IMR-90 (cell line): ENCODE results near the gene ARHGEF7. TPM values are rescaled to one million over a fixed set of nuclear protein-coding genes. Genes with fewer than 3 reads are reported as not detected.

Experiments used
- ATAC-seq: fragments of 200-7000 bp; cut with Tn5 transposase; 2 replicates; pipeline ENCODE4 v1.9.1; 2020; ENCODE audit warnings: low read depth, mild to moderate bottlenecking, moderate library complexity
- BruUV-seq: library from RNA; stranded (reverse); fragments of 400-500 nt; replicated peaks from 2 replicates; lab custom pipeline; 2021; lab: Mats Ljungman, UMichigan
- CTCF ChIA-PET: fragments of 300-600 bp; formaldehyde crosslinking; extraction: SDS; loops from one replicate; lab custom pipeline; 2021; ENCODE audit warnings: antibody characterized with exemption; lab: Yijun Ruan, JAX
- POLR2A ChIA-PET: fragments of 300-600 bp; sonication (Branson Sonifier 250); formaldehyde crosslinking; loops from one replicate; lab custom pipeline; 2022; ENCODE audit warnings: antibody characterized with exemption; ENCODE audit not compliant: unreplicated experiment; lab: Charles Lee
- DNase-seq: peaks from one replicate; pipeline ENCODE4 v3.0.0; 2013
- H2AFZ ChIP-seq: replicated peaks from 2 replicates; pipeline ENCODE3; 2013; ENCODE audit warnings: low read length, mild to moderate bottlenecking; ENCODE audit not compliant: poor library complexity
- H2AK5ac ChIP-seq: 2 replicates; pipeline ENCODE4 v1.6.1; 2013; ENCODE audit warnings: low read depth, low read length, inconsistent platforms
- H2AK9ac ChIP-seq: replicated peaks from 2 replicates; pipeline ENCODE3; 2013; ENCODE audit warnings: mild to moderate bottlenecking, low read depth, low read length, moderate library complexity; ENCODE audit not compliant: poor library complexity
- H2BK120ac ChIP-seq: 2 replicates; pipeline ENCODE4 v1.6.1; 2013; ENCODE audit warnings: low read depth, low read length, inconsistent platforms
- H2BK15ac ChIP-seq: 3 replicates; pipeline ENCODE4 v1.6.1; 2013; ENCODE audit warnings: low read depth, low read length, inconsistent platforms
- H2BK20ac ChIP-seq: 2 replicates; pipeline ENCODE4 v1.6.1; 2013; ENCODE audit warnings: low read depth, mild to moderate bottlenecking, inconsistent platforms, low read length, moderate library complexity
- H2BK5ac ChIP-seq: 2 replicates; pipeline ENCODE4 v1.6.1; 2013; ENCODE audit warnings: mild to moderate bottlenecking, low read depth, low read length, inconsistent platforms; ENCODE audit not compliant: poor library complexity, severe bottlenecking
- H3K14ac ChIP-seq: replicated peaks from 2 replicates; pipeline ENCODE4 v1.6.1; 2013; ENCODE audit warnings: low read depth, low read length, inconsistent platforms
- H3K18ac ChIP-seq: 2 replicates; pipeline ENCODE4 v1.6.1; 2013; ENCODE audit warnings: low read depth, low read length, control low read depth
- H3K23ac ChIP-seq: 2 replicates; pipeline ENCODE4 v1.6.1; 2013; ENCODE audit warnings: low read depth, low read length, inconsistent platforms
- H3K27ac ChIP-seq: 2 replicates; pipeline ENCODE4 v1.5.1; 2013; ENCODE audit warnings: mild to moderate bottlenecking, control low read depth, low read length; ENCODE audit not compliant: insufficient read depth
- H3K27me3 ChIP-seq: 2 replicates; pipeline ENCODE4 v1.6.1; 2013; ENCODE audit warnings: low read length; ENCODE audit not compliant: control insufficient read depth, insufficient read depth
- H3K36me3 ChIP-seq: 2 replicates; pipeline ENCODE4 v1.6.1; 2013; ENCODE audit warnings: low read length, mixed read lengths; ENCODE audit not compliant: control insufficient read depth, insufficient read depth
- H3K4ac ChIP-seq: 2 replicates; pipeline ENCODE4 v1.6.1; 2013; ENCODE audit warnings: low read depth, low read length, inconsistent platforms
- H3K4me1 ChIP-seq: 2 replicates; pipeline ENCODE4 v1.6.1; 2013; ENCODE audit warnings: low read length, mixed read lengths; ENCODE audit not compliant: control insufficient read depth, insufficient read depth
- H3K4me2 ChIP-seq: 2 replicates; pipeline ENCODE4 v1.6.1; 2013; ENCODE audit warnings: low read depth, mild to moderate bottlenecking, control low read depth, low read length, moderate library complexity
- H3K4me3 ChIP-seq: 2 replicates; pipeline ENCODE4 v1.5.1; 2013; ENCODE audit warnings: low read depth, mild to moderate bottlenecking, control low read depth, low read length, moderate library complexity; ENCODE audit not compliant: insufficient read depth
- H3K56ac ChIP-seq: 2 replicates; pipeline ENCODE4 v1.6.1; 2013; ENCODE audit warnings: low read length, inconsistent platforms; ENCODE audit not compliant: insufficient read depth; ENCODE audit errors: extremely low read depth
- H3K79me1 ChIP-seq, 2 experiments: 2 replicates each; pipeline ENCODE4 v1.6.1; 2013; ENCODE audit warnings: low read length in 2 of 2, inconsistent platforms in 1 of 2, low read depth in 1 of 2
- H3K9ac ChIP-seq: 2 replicates; pipeline ENCODE4 v1.6.1; 2013; ENCODE audit warnings: low read depth, low read length, control low read depth
- H3K9me1 ChIP-seq: 2 replicates; pipeline ENCODE4 v1.6.1; 2013; ENCODE audit warnings: low read length, inconsistent platforms; ENCODE audit not compliant: insufficient read depth
- H3K9me3 ChIP-seq: 2 replicates; pipeline ENCODE4 v1.6.1; 2013; ENCODE audit warnings: low read length; ENCODE audit not compliant: control insufficient read depth, insufficient read depth
- H4K20me1 ChIP-seq: 2 replicates; pipeline ENCODE4 v1.6.1; 2013; ENCODE audit warnings: low read length, inconsistent platforms; ENCODE audit not compliant: insufficient read depth
- H4K5ac ChIP-seq: 2 replicates; pipeline ENCODE4 v1.6.1; 2013; ENCODE audit warnings: mild to moderate bottlenecking, low read depth, low read length, control low read depth
- H4K8ac ChIP-seq, 2 experiments: 2 replicates each; pipeline ENCODE4 v1.6.1; 2013; ENCODE audit warnings: low read depth in 2 of 2, low read length in 2 of 2, control low read depth in 1 of 2, inconsistent platforms in 1 of 2
- H4K91ac ChIP-seq: 2 replicates; pipeline ENCODE4 v1.6.1; 2013; ENCODE audit warnings: low read depth, low read length, inconsistent platforms; ENCODE audit not compliant: insufficient read depth
- CEBPB ChIP-seq: IDR thresholded peaks from 2 replicates; pipeline ENCODE4 v1.6.1; 2012; ENCODE audit warnings: low read depth, low read length, improper control_type of control experiment
- CHD1 ChIP-seq: IDR thresholded peaks from 2 replicates; pipeline ENCODE4 v1.6.1; 2012; ENCODE audit warnings: low read depth, low read length, improper control_type of control experiment
- FOS ChIP-seq: fragments of 150-350 bp; IDR thresholded peaks from 2 replicates; pipeline ENCODE4 v1.6.1; 2016; ENCODE audit warnings: low read depth, low read length
- MAFK ChIP-seq: IDR thresholded peaks from 2 replicates; pipeline ENCODE4 v1.6.1; 2012; ENCODE audit warnings: low read depth, low read length, improper control_type of control experiment
- MAZ ChIP-seq: IDR thresholded peaks from 2 replicates; pipeline ENCODE4 v1.6.1; 2012; ENCODE audit warnings: low read depth, mild to moderate bottlenecking, low read length, improper control_type of control experiment, moderate library complexity, borderline replicate concordance
- MXI1 ChIP-seq: IDR thresholded peaks from 2 replicates; pipeline ENCODE4 v1.6.1; 2012; ENCODE audit warnings: low read depth, mild to moderate bottlenecking, low read length, moderate library complexity, borderline replicate concordance
- NFE2L2 ChIP-seq: fragments of 150-350 bp; IDR thresholded peaks from 2 replicates; pipeline ENCODE4 v1.6.1; 2016; ENCODE audit warnings: low read depth, mild to moderate bottlenecking, low read length
- POLR2A ChIP-seq: IDR thresholded peaks from 2 replicates; pipeline ENCODE4 v1.6.1; 2012; ENCODE audit warnings: mild to moderate bottlenecking, low read depth, low read length
- RAD21 ChIP-seq: IDR thresholded peaks from 2 replicates; pipeline ENCODE4 v1.6.1; 2012; ENCODE audit warnings: low read length, improper control_type of control experiment
- RCOR1 ChIP-seq: IDR thresholded peaks from 2 replicates; pipeline ENCODE4 v1.6.1; 2012; ENCODE audit warnings: mild to moderate bottlenecking, low read length, improper control_type of control experiment; ENCODE audit not compliant: insufficient replicate concordance
- RFX5 ChIP-seq: IDR thresholded peaks from 2 replicates; pipeline ENCODE4 v1.8.0; 2012; ENCODE audit warnings: low read depth, mild to moderate bottlenecking, low read length, moderate library complexity
- SMC3 ChIP-seq: fragments of 150-350 bp; IDR thresholded peaks from 2 replicates; pipeline ENCODE4 v1.6.1; 2016; ENCODE audit warnings: low read depth, mild to moderate bottlenecking, antibody characterized with exemption, low read length, moderate library complexity
- WGBS, 2 experiments: methylation state at CpG; one replicate each; pipeline versions ENCODE4 v1.1.5 to v1.1.7; 2013; ENCODE audit warnings: missing lambda C conversion rate in 2 of 2; ENCODE audit not compliant: insufficient read length in 1 of 2; ENCODE audit errors: extremely low coverage in 2 of 2; 5-methylcytosine and 5-hydroxymethylcytosine counted together
- dilution Hi-C: fragments of 300-500 bp; cut with HindIII; formaldehyde crosslinking; loops from one replicate; pipeline ENCODE4 v1.14.3; 2018; ENCODE audit warnings: low sequenced_read_pairs; ENCODE audit not compliant: unreplicated experiment
- in situ Hi-C: fragments of 300-500 bp; cut with MboI; formaldehyde crosslinking; loops from 3 replicates; pipeline ENCODE4 v1.14.3; 2019; ENCODE audit warnings: low sequenced_read_pairs, inconsistent platforms, mixed read lengths
- intact Hi-C: fragments of 100-400 bp; cut with micrococcal nuclease; formaldehyde crosslinking; loops from 2 replicates; pipeline ENCODE4 v1.10.0; 2022
- polyA plus RNA-seq, 3 experiments: library from polyadenylated mRNA; depleted of rRNA; stranded (reverse); fragments of >200 nt; gene quantifications; 2 replicates each; pipeline ENCODE4 v1.2.3, GENCODE V29; 2012; ENCODE audit warnings: low replicate concordance in 1 of 3
- total RNA-seq: library from RNA; depleted of rRNA; stranded (reverse); fragments of >200 nt; gene quantifications from 2 replicates; pipeline ENCODE4 v1.2.3, GENCODE V29; 2012
- TF ChIP-seq, protein P1 (sequence below): conservative IDR thresholded peaks from 2 replicates; pipeline ENCODE4 v1.5.1; 2012; ENCODE audit warnings: mild to moderate bottlenecking, low read depth, low read length, improper control_type of control experiment
- TF ChIP-seq, protein P2 (sequence below): fragments of 150-350 bp; IDR thresholded peaks from 2 replicates; pipeline ENCODE4 v1.6.1; 2016; ENCODE audit warnings: low read depth, mild to moderate bottlenecking, low read length, moderate library complexity, borderline replicate concordance
- TF ChIP-seq, protein P3 (sequence below): fragments of 150-350 bp; IDR thresholded peaks from 2 replicates; pipeline ENCODE4 v1.6.1; 2017; ENCODE audit warnings: mild to moderate bottlenecking, antibody characterized with exemption, low read length, low read depth

The ARHGEF7 gene
- total and polyA plus RNA-seq, 2 of the 4 experiments (the other 2 are of a cell fraction), result 32.9 to 59.0 TPM

DNA sequence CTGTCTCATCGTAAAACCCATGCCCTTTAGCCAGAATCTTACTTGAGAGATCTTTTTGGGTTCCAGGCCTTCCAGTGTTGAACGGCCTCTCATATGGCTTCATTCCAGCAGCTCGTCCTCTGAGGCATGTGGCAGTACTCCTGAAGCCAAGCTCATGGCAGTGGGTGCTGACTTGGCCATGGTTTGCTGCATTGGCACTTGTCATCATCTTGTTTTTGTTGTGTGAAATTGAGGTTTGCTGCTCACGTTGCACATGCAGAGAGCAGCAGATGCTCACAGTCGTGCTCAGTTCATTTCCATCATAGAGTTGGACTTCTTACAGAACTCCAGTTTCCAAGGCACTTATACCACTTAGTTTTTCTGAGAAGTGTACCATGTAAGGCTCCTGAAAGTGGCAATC, 220.2 kb downstream of the ARHGEF7 start:
- no peak overlapping the region for H4K5ac ChIP-seq
- ATAC-seq (no peak), DNase-seq (no peak)
- no peak overlapping the region for H2AK9ac ChIP-seq
- no peak overlapping the region for H3K4ac ChIP-seq
- H2BK15ac ChIP-seq, result no peak overlapping the region
- H4K20me1 ChIP-seq, result no peaks in the 10 kb centered on the region
- no peak overlapping the region for H2BK120ac ChIP-seq
- WGBS, 2 experiments, result 44% methylated on average over 2 of the region's 5 CpGs; no CpG with 5 or more reads in 1 of the 2 experiments
- CTCF ChIA-PET, result no interaction called here
- no peak overlapping the region for H4K8ac ChIP-seq
- no peak overlapping the region for H3K27ac ChIP-seq
- no peak overlapping the region for H2AFZ ChIP-seq
- H3K18ac ChIP-seq, result no peak overlapping the region
- 0 out of 2 replicates have a peak, but pooled peaks cover 3% of the 10 kb centered on the region for H3K27me3 ChIP-seq
- no peak overlapping the region for H3K4me3 ChIP-seq
- H3K9ac ChIP-seq, result no peak overlapping the region
- H3K36me3 ChIP-seq, result no peaks in the 10 kb centered on the region
- H4K91ac ChIP-seq, result no peak overlapping the region
- dilution Hi-C loops, result no loop called here
- no peak overlapping the region for H3K56ac ChIP-seq
- no TSS peak for BruUV-seq
- H2BK5ac ChIP-seq, result no peak overlapping the region
- H2BK20ac ChIP-seq, result no peak overlapping the region
- no peak overlapping the region for H3K4me2 ChIP-seq
- H3K14ac ChIP-seq, result no peak overlapping the region
- TF ChIP-seq, protein P1, sequence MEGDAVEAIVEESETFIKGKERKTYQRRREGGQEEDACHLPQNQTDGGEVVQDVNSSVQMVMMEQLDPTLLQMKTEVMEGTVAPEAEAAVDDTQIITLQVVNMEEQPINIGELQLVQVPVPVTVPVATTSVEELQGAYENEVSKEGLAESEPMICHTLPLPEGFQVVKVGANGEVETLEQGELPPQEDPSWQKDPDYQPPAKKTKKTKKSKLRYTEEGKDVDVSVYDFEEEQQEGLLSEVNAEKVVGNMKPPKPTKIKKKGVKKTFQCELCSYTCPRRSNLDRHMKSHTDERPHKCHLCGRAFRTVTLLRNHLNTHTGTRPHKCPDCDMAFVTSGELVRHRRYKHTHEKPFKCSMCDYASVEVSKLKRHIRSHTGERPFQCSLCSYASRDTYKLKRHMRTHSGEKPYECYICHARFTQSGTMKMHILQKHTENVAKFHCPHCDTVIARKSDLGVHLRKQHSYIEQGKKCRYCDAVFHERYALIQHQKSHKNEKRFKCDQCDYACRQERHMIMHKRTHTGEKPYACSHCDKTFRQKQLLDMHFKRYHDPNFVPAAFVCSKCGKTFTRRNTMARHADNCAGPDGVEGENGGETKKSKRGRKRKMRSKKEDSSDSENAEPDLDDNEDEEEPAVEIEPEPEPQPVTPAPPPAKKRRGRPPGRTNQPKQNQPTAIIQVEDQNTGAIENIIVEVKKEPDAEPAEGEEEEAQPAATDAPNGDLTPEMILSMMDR, result no peak
- no peak for TF ChIP-seq MXI1
- TF ChIP-seq MAFK, result no peak
- no peak for TF ChIP-seq RCOR1
- TF ChIP-seq, protein P2, sequence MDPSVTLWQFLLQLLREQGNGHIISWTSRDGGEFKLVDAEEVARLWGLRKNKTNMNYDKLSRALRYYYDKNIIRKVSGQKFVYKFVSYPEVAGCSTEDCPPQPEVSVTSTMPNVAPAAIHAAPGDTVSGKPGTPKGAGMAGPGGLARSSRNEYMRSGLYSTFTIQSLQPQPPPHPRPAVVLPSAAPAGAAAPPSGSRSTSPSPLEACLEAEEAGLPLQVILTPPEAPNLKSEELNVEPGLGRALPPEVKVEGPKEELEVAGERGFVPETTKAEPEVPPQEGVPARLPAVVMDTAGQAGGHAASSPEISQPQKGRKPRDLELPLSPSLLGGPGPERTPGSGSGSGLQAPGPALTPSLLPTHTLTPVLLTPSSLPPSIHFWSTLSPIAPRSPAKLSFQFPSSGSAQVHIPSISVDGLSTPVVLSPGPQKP, result no peak
- TF ChIP-seq, protein P3, sequence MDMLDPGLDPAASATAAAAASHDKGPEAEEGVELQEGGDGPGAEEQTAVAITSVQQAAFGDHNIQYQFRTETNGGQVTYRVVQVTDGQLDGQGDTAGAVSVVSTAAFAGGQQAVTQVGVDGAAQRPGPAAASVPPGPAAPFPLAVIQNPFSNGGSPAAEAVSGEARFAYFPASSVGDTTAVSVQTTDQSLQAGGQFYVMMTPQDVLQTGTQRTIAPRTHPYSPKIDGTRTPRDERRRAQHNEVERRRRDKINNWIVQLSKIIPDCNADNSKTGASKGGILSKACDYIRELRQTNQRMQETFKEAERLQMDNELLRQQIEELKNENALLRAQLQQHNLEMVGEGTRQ, result no peak
- no peak for TF ChIP-seq FOS
- no peak for TF ChIP-seq NFE2L2
- TF ChIP-seq RFX5, result no peak
- no peak for TF ChIP-seq MAZ
- TF ChIP-seq CEBPB, result no peak
- no peak for TF ChIP-seq POLR2A
- no peak for TF ChIP-seq CHD1
- TF ChIP-seq RAD21, result no peak
- no peak for TF ChIP-seq SMC3
- H3K9me3 ChIP-seq, result peaks cover 3% of the 10 kb centered on the region
- H3K9me1 ChIP-seq, result peaks cover 4% of the 10 kb centered on the region; the same call in 1 of the 2 replicates
- peaks cover 8% of the 10 kb centered on the region for H3K4me1 ChIP-seq
- intact Hi-C loops, result no loop called here
- H3K23ac ChIP-seq, result no peak overlapping the region
- POLR2A ChIA-PET, result no interaction called here
- in situ Hi-C loops, result no loop called here
- no peaks in the 10 kb centered on the region for H3K79me1 ChIP-seq
- H2AK5ac ChIP-seq, result no peak overlapping the region
